GM21825 (cell line): Measurements from ENCODE around the gene LDLRAD4.

Experiments
- ATAC-seq: cut with Tn5 transposase; IDR thresholded peaks from one replicate; pipeline ENCODE4 v1.9.1; 2021; ENCODE audit warnings: mild to moderate bottlenecking, moderate library complexity; ENCODE audit not compliant: unreplicated experiment

The LDLRAD4 gene

GRCh38 chr18:13366962-13367892, 148.7 kb downstream of the LDLRAD4 start:
- no peak for ATAC-seq

- ATAC-seq, result no peak
These were observed 149.7 kb downstream of the LDLRAD4 start for GRCh38 chr18:13368080-13368813.

DNA sequence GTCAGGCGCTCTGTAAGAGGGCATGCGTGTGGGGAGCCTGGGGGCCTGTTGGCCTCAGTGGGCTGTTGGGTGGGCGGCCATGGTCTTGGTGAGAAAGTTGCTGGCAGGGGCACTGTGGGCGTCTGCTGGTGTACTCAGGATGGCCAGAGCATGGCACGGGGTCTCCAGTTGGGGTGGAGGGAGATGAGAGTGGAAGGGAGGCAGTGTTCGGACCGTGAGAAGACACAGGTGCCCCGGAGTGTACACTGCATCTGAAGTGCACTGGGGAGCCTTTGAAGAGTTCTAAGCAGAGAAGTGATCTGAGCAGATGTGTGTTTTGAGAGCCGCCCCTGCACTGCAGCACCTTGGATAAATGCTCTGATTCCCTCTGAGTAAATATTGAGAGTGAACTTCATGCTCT, 150.8 kb downstream of the LDLRAD4 start:
- no peak for ATAC-seq

- ATAC-seq, result no peak
These were observed 151.4 kb downstream of the LDLRAD4 start for GRCh38 chr18:13369756-13370510.

GRCh38 chr18:13370995-13371625, 152.6 kb downstream of the LDLRAD4 start:
- ATAC-seq, result no peak

GRCh38 chr18:13371689-13372418, 153.3 kb downstream of the LDLRAD4 start:
- ATAC-seq, result no peak

GRCh38 chr18:13372531-13372951, 154.0 kb downstream of the LDLRAD4 start:
- ATAC-seq, result no peak

GRCh38 chr18:13374096-13374467, 155.5 kb downstream of the LDLRAD4 start:
- ATAC-seq, result no peak

- ATAC-seq, result no peak
These were observed 156.1 kb downstream of the LDLRAD4 start for GRCh38 chr18:13374468-13375301.

- ATAC-seq, result peak; percentile 81
These were observed 157.0 kb downstream of the LDLRAD4 start for GRCh38 chr18:13375302-13376255.

GRCh38 chr18:13376298-13376840, 157.8 kb downstream of the LDLRAD4 start:
- no peak for ATAC-seq

GRCh38 chr18:13376841-13377351, 158.3 kb downstream of the LDLRAD4 start:
- ATAC-seq, result no peak

- ATAC-seq, result no peak
These were observed 158.9 kb downstream of the LDLRAD4 start for GRCh38 chr18:13377496-13377895.

- no peak for ATAC-seq
These were observed 159.6 kb downstream of the LDLRAD4 start for GRCh38 chr18:13378150-13378549.

- no peak for ATAC-seq
These were observed 160.7 kb downstream of the LDLRAD4 start for GRCh38 chr18:13379062-13379865.

DNA sequence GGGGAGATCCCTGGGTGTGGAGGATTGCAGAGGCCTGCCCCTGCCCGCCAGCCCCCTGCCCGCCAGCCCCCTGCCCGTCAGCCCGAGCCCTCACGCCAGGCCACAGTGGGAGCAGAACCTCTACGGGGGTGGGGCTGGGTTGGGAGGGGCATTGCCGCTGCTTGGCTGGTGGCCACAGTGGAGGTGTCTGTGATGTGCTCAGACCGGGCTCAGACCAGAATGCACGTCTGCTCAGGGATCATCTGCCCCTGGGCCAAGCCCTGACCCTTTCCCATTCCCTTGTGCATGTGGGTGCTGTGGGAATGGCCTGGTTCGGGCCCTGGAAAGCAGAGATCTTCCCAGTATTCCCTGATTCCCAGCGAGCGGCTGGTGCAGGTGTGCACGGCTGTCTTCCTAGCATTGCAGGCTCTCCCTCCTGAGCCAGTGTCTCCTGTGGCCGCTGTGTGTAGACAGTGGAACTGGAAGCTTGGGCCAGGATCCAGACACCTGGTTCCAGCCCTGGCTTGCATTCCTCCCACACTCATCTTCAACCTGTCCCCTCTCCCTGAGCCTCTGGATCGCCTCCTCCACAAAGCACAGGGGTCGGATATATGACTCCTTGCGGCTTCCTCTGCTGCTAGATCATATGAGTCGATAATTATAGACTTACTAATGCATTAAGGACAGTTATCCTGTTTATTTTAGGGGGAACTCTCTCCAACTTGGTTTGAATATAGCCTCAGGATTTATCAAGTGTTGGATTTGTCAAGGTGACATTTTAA, 161.6 kb downstream of the LDLRAD4 start:
- no peak for ATAC-seq
